ENCODE data around the gene RHBDL1. TPM values are rescaled to one million over a fixed set of nuclear protein-coding genes. Genes with fewer than 3 reads are reported as not detected.
A peak's percentile ranks its signal among the peaks of the same experiment; 100 is the strongest.

Gene RHBDL1
- total and polyA plus RNA-seq, 9 of the 15 experiments (the other 6 are each of a cell fraction or from before 2014, with no cell fraction given) = 0.03 to 5.6 (median 1.3) TPM; not detected in 1

GRCh38 chr16:678858-679813 lies 3.7 kb downstream of the RHBDL1 start (continued):
- TF ChIP-seq STAT6 (CRISPR knock-in tag; IDR thresholded peaks at IDR 0.05) (no peak), SMARCC2 (IDR thresholded peaks at IDR 0.05; ENCODE audit: low read depth) (no peak), ZBTB43 (CRISPR knock-in tag; IDR thresholded peaks at IDR 0.05) (no peak), CHD2 (IDR thresholded peaks at IDR 0.05; ENCODE audit: low read depth, low read length) (no peak), SUPT5H (IDR thresholded peaks at IDR 0.05) (peak; percentile 80), KDM5B (IDR thresholded peaks at IDR 0.05; ENCODE audit: insufficient replicate concordance, low read depth, low read length) (peak; percentile 60), GTF2E2 (tag; IDR thresholded peaks at IDR 0.05) (no peak), ATF1 (CRISPR knock-in tag; IDR thresholded peaks at IDR 0.05) (no peak), ATF1 (tag; IDR thresholded peaks at IDR 0.05) (no peak), CREB5 (CRISPR knock-in tag; IDR thresholded peaks at IDR 0.05) (no peak), ETS1 (conservative IDR thresholded peaks at IDR 0.05; ENCODE audit: control insufficient read depth, low read depth, low read length) (0 out of 2 replicates have a peak, but pooled peaks have one; percentile 30), HLTF (IDR thresholded peaks at IDR 0.05) (peak; percentile 56; the same call in 1 of the 2 replicates), THAP12 (CRISPR knock-in tag; IDR thresholded peaks at IDR 0.05) (0 out of 2 replicates have a peak, but pooled peaks have one; percentile 9), YY1 (IDR thresholded peaks at IDR 0.05; ENCODE audit: borderline replicate concordance in 1 of 3, control insufficient read depth in 1 of 3, extremely low read depth in 1 of 3, insufficient read depth in 3 of 3, insufficient read length in 1 of 3, insufficient replicate concordance in 2 of 3, low read depth in 1 of 3, low read length in 2 of 3) (peak in 2 of 3 experiments; percentile 8 to 17), HDAC1 (IDR thresholded peaks at IDR 0.05) (peak in 1 of 2 experiments; percentile 80; a peak in 2 of 4 replicates)

Measured in K562 (cell line).